Measurements from ENCODE around the gene PRM2. TPM values are rescaled to one million over a fixed set of nuclear protein-coding genes. Genes with fewer than 3 reads are reported as not detected.

The PRM2 gene, protein sequence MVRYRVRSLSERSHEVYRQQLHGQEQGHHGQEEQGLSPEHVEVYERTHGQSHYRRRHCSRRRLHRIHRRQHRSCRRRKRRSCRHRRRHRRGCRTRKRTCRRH
- total RNA-seq: not detected
- long read RNA-seq: 0 reads

GRCh38 chr16:11276143-11276895 is at the start of gene PRM2:
Gene PRM2, minus strand, starts transcription at chr16:11276480. Its CDS starts 110 bp downstream, at chr16:11276370.
- no peak for ATAC-seq
- DNase-seq: no peak

GRCh38 chr16:11325404-11326083 is 49.3 kb upstream of the PRM2 start:
- DNase-seq: no peak
- ATAC-seq: no peak
- intact Hi-C loops (cut with DNase I): no loop called here

More at GRCh38 chr16:11276143-11276895, at the start of gene PRM2:
- intact Hi-C loops (cut with DNase I): no loop called here

DNA sequence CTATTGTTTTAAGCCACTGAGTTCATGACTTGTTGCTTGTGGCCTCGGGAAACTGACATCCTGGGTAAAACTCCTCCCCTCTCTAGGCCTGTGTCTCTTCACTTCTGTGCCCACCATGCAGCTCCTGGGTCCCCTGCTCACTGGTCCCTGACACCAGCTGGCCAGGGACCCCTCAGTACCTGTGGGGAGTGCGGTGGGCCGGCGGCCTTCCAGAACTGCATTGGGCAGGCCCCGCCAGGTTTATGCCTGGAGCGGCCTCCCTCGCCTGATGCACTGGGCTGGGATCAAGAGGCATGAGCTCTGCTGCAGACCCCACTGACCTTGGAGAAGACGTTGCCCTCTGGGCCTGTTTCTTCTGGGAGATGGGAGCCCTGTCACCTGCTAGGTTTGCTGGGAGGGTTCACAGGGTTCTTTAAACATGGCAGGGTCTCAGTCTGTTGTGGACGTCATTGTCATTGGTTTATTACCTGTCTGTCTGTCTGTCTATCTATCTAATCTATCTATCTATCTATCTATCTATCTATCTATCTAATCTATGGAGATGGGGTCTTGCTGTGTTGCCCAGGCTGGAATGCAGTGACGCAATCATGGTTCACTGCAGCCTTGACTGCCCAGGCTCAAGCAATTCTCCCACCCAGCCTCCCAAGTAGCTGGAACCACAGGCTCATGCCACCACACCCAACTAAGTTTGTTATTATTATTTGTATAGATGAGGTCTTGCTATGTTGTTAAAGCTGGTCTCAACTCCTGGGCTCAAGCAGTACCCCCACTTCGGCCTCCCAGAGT is 47.5 kb upstream of the PRM2 start:
- DNase-seq: no peak
- ATAC-seq: no peak
- intact Hi-C loops (cut with DNase I): no loop called here

GRCh38 chr16:11322823-11323222 is 46.5 kb upstream of the PRM2 start:
- intact Hi-C loops (cut with DNase I): no loop called here
- ATAC-seq (no peak), DNase-seq (no peak)

GRCh38 chr16:11321662-11322061 is 45.4 kb upstream of the PRM2 start:
- DNase-seq (no peak), ATAC-seq (no peak)
- intact Hi-C loops (cut with DNase I): no loop called here

DNA sequence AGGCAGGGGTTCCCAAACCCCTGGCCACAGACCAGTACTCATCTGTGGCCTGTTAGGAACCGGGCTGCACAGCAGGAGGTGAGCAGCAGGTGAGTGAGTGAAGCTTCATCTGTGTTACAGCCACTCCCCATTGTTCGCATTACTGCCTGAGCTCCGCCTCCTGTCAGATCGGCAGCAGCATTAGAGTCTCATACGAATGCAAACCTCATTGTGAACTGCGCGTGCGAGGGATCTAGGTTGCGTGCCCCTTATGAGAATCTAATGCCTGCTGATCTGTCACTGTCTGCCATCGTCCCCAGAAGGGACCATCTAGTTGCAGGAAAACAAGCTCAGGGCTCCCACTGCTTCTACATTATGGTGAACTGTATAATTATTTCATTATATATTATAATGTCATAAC is 43.9 kb upstream of the PRM2 start:
- intact Hi-C loops (cut with DNase I): no loop called here
- ATAC-seq (no peak), DNase-seq (no peak)

DNA sequence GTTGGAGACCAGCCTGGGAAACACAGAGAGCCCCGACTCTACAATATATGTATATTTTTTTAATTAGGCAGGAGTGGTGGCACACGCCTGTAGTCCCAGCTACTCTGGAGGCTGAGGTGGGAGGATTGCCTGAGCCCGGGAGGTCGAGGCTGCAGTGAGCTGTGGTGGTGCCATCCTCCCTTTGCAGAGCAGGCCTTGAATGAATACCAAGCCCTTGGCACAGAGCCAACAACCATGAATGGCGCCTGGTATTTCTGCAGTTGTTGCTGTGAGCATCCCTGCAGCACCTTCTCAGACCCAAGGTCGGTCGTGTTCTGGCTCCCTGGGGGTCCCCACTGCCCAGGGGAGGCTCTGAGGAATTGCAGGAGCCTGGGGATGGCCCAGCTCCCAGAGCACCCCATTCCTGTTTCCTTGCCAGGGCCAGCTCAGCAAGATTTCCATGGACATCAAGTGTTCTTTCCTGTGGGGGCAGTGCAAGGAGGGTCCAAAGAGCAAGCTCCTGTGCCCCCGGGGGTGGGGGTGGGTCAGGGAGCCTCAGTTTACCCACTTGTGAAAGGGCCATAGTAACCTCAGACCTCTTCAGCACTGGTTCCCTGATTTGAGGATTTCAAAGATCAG is 43.4 kb upstream of the PRM2 start:
- no peak for ATAC-seq
- intact Hi-C loops (cut with DNase I): no loop called here
- DNase-seq: no peak

- DNase-seq (no peak), ATAC-seq (no peak)
- intact Hi-C loops (cut with DNase I): no loop called here
Observed at GRCh38 chr16:11318817-11319216, 42.5 kb upstream of the PRM2 start.

DNA sequence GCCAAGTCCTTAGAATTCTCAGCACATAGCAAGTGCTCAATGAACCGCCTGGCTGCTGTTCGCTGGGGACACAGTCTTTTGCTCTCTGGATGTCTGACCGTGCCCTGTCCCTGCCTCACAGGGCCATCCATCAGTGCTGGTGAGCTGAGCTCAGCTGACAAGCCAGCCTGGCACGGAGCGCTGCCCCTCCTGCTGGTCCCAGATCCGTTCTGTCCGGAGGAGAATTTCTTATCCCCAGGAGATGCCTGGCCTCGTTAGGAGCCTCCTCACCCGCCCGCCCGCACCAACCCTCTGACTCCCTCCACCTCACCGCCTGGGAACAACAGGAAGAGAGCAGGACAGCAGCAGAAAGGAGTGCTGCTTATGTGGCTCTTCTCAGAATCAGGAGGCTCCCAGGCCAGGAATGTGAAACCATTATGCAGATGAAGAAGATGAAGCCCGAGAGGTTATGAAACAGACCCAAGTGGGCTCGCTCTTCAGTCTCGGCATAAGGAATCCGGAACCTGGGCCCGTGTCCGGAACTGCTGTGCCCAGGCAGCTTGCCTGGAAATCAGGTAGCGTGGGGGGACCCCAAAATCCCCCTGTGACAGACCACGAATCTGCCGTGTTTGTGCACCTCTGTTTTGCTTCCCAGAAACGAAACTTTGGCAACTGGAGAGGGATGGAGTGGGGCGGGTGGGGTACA is 40.2 kb upstream of the PRM2 start:
- ATAC-seq (no peak), DNase-seq (no peak)
- intact Hi-C loops (cut with DNase I): no loop called here

DNA sequence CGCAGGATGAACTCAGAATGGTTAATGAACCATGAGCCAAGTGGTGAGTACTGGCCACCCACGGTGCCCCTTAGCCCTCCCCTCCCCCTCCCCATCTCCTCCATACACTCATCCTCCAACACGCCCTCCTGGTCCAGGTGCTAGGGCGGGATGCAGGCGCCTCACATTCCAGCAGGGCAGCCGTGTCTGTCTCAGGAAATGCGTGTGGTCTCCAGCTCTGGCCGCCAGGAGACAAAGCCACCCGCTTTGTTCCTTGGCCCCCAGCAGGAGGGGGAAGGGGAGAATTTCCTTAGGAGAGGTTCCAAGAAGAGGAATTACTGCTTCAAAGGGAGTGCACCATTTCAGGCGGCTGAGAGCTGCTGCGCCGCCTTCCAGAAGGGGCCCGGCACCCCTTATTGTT is 39.2 kb upstream of the PRM2 start:
- intact Hi-C loops (cut with DNase I): no loop called here
- ATAC-seq (no peak), DNase-seq (no peak)

- intact Hi-C loops (cut with DNase I): no loop called here
- no peak for ATAC-seq
- no peak for DNase-seq
Observed at GRCh38 chr16:11314309-11314894, 38.1 kb upstream of the PRM2 start.

GRCh38 chr16:11313493-11314308 is 37.4 kb upstream of the PRM2 start:
- ATAC-seq (no peak), DNase-seq (no peak)
- intact Hi-C loops (cut with DNase I): no loop called here

DNA sequence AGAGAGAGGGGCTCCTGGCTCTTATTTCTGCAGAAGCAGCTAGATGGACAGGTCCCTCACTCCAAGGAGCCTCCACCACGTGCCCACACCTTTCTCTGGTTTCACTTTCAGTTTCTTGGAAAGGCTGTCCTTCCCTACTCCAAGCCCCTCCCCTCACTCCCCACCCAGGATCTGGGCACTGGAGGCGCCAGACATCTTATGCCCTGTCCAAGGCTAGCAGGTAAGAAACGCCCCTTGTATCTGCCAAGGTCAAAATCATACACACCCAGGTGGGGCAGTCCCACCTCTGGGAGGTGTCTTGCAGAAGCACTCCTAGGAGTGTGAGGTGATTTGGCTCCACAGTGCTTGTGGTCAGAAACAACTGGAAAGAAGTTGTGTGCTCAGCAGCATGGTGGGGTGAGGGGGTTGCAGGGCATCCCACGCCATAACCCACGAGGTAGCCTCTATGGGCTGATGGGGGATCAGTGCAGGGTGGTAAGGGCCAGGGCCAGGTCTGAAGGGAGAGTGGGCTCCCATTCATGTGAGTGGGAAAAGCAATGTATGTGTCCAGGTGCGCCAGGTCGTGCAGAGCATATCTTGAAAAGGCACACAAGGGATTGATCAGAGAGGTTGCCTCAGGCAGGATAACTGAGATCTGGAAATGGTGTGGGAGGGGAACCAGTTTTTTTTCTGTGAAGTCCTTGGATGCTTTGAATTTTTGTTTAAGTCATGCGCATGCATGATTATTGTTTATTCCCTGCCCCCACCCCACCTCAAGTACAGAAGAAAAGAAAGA is 36.6 kb upstream of the PRM2 start:
- ATAC-seq (peak in 1 of 2 donors; percentile 67), DNase-seq (no peak)
- intact Hi-C loops (cut with DNase I): no loop called here

DNA sequence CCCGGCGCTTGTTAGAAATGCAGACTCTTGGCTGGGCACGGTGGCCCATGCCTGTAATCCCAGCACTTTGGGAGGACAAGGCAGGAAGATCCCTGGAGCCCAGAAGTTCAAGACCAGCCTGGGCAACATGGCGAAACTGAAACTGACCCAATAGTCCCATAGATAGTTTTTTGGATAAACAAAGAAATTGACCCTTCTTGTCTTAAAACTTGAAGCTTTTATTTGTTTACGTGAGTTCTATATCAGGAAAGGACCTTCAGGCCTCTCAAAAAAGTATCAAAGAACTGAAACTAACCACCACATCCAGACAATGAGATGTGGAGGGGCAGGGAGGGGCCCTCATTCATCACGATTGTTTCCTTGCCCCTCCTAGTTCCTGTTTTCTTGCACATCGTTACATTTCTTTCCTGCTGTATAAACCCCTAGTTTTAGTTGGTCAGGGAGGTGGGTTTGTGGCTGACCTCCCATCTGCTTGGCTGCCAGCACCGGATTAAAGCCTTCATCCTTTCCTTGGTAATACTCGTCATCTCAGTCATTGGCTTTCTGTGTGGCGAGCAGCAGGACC is 34.8 kb upstream of the PRM2 start:
- DNase-seq (no peak), ATAC-seq (no peak)
- intact Hi-C loops (cut with DNase I): no loop called here

DNA sequence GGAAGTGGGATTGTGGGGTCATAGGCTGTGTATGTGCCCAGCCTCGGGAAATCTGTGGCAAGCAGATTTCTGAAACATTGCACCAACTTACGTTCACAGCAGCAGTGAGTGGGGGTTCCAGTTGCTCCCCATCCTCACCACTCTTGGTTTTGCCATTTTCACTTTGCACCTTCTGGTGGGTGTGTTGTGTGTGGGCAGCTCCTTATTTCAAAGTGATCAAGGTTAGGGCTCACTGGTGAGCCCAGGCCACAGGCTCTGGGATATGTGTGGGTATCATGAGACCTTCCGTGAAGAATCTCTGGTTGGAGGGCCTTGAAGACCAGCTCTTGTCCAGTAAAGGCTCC is 34.3 kb upstream of the PRM2 start:
- DNase-seq (no peak), ATAC-seq (no peak)
- intact Hi-C loops (cut with DNase I): no loop called here

DNA sequence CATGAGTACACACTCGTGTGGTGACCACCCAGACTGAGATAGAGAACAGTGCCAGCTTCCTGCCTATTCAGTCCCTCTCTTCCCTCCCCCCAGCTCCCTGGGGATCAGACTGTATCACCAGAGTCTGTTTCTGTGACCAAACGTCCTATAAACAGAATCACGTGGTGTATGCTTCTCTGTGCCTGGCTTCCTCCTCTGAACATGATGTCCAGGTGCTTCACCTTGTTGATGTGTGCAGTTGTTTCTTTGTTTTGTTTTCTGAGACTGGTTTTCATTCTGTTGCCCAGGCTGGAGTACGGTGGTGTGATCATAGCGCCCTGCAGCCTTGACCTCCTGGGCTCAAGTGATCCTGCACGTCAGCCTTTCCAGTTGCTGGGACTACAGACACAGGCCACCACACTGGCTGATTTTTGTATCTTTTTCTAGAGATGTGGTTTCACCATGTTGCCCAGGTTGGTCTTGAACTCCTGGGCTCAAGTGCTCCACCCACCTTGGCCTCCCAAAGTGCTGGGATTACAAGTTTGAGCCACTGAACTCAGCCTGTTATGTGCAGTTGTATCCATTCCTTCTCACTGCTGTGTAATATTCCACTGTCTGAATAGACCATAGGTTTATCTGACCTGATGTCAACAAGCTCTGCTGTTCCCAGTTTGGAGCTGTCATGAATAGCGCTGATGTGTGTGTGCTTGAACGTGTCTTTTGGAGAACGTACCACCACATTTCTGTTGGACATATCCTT is 33.8 kb upstream of the PRM2 start:
- intact Hi-C loops (cut with DNase I): no loop called here
- no peak for ATAC-seq

More for the DNA sequence above, 33.8 kb upstream of the PRM2 start:
- DNase-seq: no peak

All from left cardiac atrium (tissue), 4 donors.